HG03097 (cell line): ENCODE measurements around the gene ADRA2B.
A peak's percentile ranks its signal among the peaks of the same experiment; 100 is the strongest.
"Not testable (repeated sequence)": the region's sequence is repeated elsewhere in the genome, so short reads cannot be mapped to it uniquely, and the experiment has no call there.

Experiments
- ATAC-seq: cut with Tn5 transposase; IDR thresholded peaks from one replicate; pipeline ENCODE4 v1.9.1; 2021; ENCODE audit not compliant: unreplicated experiment, low FRiP score

ADRA2B gene

DNA sequence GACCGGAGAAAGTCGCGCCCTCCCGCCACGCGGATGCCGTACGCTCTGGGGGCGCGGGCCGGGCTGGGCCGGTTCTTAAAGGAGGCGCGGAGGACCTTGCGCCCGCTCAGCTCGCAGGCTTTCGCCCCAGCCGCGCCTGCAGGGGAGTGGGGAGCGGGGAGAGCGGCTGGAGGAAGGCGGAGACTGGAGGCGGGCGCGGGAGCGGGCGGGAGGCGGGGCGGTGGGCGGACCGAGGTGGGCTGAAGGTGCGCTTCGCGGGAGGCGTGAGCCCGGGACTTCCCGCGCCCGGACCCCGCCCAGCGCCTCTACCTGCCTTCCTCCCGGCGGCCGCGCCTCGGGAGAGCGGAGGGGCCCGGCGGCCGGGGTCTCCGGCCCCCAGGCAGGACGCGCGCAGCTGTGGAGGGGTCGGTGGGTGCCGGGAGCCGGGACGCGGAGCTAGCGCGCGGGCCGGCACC lies at the start of gene ADRA2B:
TSS of gene ADRA2B (minus strand) at position 148 of the 455 bp plus-strand sequence. CDS start 422 bp downstream, outside the sequence.
- peak; percentile 33 for ATAC-seq

DNA sequence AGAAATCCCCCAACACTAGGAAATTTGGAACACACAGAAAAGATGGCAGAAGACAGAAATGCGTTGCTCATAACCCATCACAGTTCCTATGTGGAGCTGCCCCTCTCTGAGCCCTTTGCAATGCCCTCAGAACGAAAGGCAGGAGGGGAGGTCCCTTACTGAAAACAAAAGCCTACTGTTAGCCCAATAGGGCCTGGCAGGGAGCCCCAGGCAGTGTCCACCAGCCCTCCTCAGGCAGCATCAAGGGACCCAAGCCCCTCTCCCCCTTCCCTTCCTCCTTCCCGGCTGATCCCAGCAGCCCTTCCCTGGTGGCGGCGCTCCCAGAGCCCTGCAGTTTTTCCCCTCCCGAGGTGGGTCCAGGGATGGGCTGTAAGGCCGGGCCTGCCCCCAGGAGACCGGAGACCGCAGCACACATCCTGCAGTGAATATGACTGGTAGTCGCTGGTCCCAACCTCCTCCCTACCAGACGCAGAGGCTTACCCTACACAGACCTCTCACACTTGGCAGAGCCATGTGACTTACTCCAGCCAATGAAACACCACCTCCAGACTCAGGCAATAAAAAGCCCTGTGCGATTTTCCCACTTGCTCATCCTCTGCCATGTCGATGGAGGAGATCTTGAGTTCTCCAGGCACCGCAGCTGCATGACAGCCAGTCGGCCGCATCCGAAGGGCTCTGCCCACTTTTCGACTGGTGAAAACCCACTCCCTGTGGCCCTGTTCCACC lies 48.3 kb upstream of the ADRA2B start:
- peak; percentile 46 for ATAC-seq

DNA sequence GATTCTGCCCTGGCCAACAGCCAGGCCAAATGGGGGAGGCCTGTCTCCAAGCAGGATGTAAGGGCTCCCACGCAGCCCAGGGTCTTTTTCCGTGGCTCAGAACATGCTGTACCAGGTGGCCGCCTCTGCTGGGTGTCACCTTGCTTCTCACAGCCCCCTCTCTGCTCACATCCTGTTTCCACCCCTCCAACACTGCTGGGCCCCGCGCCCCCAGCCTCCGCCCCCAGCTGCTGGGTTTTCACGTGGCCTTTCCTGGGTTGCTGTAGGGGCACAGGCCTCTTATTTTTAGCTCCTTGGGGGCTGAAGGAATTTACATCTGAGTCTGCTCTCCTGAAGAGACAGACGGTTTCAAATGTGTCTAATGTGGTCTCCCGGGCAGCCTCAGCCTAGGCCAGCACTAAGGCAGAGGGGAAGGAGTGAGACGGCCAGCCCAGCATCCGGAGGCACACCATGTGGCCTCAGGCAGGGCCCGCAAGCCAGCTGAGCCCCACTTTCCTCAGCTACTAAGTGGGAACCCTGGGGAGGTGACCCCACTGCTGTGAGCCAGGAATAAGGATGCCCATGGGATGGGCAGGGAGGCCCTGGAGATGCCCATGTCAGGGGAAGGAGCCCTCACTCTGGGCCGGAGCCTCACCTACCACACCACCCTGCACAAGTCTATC lies 47.5 kb upstream of the ADRA2B start:
- ATAC-seq: peak; percentile 47

DNA sequence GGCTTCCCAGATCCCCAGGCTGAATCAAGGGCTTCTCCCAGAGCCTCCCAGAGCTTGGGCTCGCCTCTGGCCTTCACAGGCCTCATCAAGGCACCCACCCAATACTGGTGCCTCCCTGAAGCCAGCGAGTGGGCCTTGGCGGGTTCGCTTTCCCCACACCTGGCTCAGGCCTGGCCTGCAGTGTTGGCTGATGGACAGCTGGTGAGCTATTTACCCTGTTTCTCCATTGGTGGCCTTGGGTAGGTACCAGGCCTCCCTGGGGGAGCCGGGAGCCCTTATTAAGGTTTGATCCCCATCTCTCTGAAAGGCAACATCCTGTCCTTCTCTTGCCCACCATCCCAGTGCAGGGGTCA lies 47.0 kb upstream of the ADRA2B start:
- no peak for ATAC-seq

DNA sequence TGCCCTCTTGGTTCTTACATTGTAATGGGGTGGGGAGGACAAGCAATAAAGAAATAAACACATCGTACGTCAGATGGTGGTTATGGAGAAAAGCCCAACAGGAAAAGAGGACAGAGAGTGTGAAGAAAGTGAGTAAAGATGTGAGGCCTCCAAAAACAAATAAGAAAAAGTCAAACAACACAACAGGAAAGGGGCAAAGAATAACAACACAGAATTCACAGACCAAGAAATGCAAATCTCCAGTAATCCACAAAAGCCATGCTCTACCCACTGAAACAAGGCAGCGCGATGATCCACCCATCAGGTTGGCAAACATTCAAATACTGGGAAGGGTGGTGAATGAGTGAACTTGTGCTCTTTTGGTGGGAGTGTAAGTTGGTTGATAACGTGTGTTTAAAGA lies 45.5 kb upstream of the ADRA2B start:
- no peak for ATAC-seq

DNA sequence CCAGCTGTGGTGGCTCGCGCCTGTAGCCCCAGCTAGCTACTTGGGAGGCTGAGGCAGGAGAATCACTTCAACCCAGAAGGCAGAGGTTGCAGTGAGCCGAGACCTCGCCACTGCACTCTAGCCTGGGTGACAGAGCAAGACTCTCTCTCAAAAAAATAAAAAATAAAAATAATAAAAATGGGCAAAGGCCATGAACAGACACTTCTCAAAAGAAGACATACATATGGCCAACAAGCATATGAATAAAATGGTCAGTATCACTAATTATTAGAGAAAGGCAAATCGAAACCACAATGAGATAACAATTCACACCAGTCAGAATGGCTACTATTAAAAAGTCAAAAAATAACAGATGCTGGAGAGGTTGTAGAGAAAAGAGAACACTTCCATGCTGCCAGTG lies 44.0 kb upstream of the ADRA2B start:
- not testable (repeated sequence) for ATAC-seq

DNA sequence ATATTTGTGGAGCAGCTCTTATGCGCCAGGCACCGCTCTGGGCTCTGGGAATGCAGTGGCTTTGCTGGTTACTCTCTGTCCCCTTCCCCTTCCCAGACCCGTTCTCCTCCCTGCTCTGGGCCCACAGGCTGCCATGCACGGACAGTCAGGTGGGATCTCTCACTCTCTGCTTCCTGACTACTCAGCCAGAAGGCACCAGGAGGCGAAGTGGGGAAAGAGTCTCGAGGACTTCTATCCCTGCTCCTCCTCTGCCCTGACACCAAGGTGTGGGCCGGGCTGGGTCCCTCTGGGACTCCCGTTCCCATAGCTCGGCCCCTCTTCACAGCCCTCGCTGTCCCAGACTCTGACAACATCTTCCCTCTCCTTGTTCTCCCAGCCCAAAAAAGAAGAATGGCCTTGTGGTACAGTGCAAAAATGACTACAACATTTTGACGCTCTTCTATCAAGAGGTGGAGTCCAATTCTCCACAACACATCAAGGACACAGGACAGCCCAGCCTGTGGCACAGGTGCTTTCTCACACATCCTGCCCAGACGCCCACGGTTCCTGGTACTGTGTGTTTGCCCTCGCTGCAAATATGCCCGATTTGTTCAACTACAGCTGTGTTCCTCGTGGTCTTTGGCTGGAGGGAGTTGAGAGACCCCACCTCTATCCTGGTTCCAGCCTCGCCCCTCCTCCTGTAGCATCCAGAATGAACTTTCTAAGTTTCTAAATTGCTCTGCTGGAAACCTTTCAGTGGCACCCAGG lies 42.9 kb upstream of the ADRA2B start:
- ATAC-seq: no peak

DNA sequence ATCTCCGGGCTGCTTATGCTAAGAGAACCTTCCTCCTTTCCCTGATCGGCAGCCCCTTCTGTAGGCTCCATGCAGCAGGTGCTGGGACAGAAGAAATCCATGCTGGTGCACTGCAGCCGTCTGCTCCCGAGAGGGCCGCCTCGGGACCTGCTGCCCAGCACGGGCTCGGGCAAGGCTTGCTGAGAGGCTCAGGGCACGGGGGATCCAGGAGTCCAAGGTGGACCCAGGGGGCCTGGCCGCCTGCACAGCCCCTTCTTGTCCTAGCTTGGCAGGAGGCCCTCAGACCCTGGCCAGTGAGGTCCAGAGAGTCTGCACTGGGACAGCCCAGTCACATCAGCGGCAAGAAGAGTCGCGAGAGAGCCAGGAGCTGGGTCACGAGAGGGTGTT lies 42.2 kb upstream of the ADRA2B start:
- ATAC-seq: no peak

DNA sequence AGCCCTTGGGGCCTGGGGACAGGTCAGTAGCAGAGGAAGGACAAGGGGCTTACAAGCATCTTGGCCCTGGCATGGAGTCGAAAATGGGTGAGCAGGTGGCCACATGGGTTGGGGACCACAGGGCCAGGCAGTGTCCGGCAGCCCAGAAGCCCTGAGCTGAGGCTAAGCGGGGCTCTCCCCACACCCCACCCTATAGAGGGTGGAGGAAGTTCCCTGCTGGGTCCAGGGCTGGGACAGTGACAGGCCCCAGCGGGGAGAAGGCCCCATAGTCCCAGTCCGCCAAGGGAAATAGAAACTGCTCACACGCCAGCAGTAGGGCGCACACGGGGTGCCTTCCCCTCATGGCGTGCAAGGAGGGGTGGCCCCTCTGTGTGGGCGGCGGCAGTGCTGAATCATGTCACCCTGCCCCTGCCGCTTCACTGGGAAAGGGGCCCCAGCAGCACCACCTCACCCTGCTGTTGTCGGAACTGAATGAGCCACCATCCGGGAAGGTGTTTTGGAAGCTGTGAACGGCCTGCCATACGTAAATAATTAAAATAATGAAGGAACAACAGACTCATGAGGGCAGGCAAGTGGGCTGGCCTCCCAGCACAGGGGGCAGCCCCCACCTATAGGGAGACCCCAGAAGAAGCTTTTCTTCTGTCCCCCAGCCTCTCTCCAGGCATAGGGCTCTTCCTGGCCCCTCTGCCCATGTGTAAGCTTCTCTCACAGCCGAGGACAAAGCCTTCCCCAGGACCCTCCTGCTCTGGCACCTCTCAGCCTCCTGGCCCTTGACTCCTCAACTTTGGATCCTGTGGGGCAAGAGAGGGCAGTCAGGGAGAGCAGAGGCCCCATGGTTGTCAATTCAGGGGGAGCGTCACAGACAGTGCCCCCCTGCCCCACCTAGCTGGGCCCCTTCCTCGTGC lies 41.5 kb upstream of the ADRA2B start:
- ATAC-seq: peak; percentile 51

DNA sequence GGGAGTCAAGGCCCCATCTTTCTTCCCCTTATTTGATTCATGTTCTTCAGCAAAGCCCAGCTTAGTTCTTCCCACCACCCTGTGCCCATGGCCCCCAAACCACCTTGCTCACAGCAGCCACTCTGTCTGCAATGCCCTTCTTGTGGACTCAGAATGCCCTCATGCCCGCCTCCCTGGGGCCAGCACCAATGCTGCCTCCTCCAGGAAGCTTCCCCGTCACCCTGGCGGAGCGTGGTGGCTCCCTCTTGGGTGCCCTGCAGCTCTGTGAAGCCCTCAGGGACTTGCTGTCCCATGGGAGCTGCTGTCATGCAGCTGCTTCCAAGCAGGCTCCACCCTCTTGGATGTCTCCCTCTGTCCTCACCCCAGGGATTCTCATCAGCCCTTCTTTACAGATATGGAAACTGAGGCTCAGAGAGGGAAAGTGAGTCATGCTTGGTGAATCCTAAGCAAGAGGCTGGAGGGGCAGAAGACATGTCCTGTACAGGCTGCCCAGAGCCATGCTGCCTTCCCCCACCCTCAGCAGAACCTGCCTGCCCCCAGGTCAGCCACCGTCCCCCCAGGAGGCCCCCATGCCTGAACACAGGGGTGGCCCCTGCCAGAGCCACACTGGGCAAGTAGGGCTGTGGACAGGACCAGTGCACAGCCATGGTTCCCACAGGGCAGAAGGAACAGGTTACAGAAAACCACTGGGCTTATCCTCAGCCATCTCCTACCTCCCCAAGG lies 40.7 kb upstream of the ADRA2B start:
- peak; percentile 41 for ATAC-seq

DNA sequence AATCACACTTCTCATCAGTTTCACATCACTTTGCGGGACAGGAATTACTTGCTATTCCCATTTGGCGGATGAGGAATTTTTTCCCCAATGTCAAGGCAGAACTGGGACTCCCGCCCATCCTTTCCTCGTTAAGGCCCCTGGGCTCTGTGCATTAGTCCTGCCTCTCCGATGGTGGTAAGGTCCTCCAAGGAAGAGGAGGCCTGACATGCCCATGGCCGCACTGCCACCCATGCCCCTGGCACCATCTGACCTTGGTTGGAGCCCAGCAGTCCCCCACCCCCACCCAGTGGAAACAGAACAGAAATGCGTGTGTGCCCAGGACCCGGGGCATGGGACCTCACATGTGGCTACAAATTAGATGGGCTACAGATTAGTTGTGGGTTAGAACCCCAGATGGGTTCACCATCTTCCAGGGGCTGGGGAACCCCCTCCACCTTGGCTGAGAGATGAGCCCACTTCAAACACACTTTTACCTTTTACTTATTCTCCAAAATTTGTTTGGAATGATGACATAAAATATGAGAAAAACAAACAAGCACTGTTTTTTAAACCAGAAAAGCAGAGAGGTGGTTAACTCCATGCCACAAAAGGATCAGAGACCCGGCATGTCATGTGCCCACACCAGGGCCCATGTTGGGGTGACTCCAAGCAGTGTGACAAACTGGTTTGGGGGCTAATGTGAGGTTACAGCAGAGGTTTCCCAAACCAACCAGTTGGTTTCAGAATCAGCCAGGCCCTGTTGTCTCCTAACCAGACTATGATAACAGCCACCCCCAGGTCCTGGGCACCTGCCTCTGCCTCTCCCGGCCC lies 39.8 kb upstream of the ADRA2B start:
- ATAC-seq: no peak

DNA sequence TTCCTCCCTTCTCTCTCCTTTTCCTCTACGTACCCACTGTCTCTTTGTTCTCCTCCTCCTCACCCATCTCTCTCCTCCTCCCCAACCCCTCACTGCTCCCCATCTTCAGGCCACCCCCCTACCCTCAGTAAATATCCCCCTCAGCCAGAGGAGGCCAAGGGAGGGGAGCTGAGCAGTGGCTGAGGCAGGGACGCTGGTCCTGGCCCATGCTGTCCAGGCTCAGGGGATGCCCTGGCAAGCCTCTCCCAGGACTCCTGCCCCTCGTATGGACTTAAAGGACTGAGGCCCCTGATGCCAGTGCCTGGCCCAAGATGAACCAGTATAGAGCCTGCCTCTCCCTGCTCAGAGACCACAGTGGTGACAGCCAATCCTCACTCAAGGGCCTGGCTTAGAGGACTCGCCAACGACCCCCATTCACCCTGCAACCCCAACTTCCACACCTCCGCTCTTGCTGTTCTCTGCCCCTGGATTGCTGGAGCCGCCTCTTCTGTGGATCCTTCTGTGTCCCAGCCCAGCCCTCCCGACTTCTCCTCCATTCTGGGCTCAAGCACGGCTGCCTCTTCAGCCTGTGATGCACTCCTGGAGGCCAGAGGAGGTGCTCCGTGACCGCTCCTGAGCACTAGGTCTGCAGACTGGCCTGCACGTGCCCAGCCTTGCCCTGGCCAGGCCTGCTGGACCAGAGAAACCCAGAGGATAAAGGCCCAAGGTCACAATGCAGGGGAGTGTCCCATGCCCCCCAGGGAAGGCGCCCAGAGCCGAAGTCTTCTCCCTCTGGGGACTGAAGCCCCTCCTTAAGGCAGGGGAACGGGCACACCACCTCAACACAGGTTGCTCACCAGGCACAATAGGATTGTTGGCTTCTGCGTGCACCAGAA lies 38.4 kb upstream of the ADRA2B start:
- no peak for ATAC-seq

DNA sequence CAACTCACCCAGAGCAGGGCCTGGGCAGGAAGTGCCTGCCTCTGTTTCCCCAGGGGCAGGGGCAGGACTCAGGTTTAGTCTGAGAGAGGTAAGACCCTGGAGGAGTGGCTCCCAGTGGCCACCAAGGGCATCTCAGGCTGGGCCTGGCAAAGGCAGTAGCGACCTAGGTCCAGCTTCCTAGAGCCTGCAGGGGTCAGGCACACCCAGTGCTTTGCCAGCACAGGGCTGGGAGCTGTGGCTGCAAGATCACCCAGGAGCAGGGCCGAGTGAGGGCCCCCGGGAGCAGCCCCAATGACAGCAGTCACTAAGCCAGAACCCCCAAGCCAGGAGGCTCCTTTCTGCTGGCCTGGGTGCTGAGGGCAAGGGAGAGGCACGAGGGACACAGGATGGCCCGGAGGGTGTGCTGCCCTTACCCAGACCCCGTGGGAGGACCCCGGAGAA lies 37.6 kb upstream of the ADRA2B start:
- no peak for ATAC-seq

DNA sequence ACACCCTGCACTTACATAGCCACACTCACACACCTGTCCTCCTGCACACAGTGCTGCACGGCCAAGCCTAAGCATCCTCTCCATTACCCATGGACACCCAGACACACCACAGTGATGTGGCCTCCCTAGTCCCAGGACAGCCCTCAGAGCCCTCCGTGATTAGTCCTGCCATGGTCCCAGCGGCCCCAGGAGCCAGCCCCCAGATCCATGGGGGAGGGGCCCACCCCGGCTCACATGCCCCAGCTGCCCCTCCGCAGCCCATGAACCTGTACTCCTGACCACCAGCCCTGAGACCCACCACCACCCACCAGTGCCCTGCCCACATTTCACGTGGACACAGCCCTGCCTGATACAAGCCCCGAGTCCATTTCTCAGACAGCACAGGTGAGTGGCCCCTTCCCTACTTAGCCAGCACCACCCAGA lies 36.9 kb upstream of the ADRA2B start:
- ATAC-seq: no peak

DNA sequence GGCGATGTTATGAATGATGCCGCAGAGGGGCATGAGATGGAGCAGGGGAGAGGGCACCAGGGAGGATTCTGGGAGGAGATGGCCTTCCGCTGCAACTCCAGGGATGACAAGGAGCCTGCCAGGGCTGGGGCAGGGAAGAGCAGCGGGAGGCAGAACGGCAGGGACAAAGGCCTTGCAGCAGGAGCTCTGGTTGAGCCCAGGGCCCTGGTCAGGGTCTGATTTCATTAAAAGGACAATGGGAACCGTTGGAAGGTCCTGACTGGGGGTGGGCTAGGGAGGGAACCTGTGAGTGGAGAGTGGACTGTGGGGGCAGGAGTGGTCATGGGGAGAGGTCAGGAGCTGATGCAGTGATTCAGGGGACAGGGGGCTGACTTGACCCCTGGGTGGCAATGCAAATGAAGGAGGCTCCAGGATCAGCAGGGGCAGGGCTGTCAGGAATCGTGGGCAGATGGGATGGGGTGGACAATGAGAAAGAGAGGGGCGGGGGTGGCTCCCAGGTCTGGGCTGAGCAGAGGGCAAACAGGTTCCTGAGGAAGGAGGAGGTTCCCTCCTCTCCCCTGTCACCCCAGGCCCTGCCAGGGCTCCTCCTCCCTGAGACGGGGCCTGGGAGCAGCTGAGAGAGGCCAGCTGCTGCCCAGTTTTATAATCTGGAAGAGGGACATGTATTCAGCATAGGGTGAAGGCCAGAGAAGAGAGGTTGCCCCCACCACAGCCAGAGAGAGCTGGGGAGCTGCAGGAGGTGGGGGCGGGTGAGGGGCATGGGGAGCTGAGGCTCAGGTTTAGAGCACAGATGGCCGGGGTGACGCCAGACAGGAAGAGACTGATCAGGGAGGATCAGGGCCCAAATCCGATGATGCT lies 36.2 kb upstream of the ADRA2B start:
- ATAC-seq: no peak

DNA sequence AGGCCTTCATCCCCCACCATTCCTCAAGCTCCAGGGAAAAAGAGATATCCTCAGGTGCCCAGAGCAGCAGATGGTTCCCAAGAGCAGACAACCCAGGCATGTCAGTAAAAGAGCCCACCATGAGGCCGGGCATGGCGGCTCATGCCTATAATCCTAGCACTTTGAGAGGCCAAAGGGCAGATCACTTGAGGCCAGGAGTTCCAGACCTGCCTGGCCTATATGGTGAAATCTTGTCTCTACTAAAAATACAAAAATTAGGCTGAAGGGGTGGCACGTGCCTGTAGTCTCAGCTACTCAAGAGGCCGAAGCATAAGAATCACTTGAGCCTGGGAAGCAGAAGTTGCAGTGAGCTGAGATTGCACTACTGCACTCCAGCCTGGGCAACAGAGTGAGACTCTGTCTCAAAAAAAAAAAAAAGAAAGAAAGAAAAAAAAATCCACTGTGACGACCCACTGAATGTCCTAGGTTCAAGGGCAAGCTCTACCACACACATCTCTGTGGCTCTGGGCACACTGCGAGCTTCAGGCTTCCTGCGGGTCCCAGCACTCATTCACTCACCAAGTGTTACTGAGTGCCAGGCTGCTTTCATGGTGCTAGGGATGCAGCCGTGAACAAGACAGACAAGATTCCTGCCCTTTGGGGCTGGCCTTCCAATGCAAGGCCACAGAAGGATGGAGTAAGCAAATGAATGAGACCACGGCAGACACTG lies 35.4 kb upstream of the ADRA2B start:
- ATAC-seq: no peak
